ENCODE measurements around the gene TRIM67.

TRIM67 gene

GRCh38 chr1:231236938-231237337 is 75.1 kb downstream of the TRIM67 start:
- no peak for DNase-seq

GRCh38 chr1:231238298-231238697 is 76.4 kb downstream of the TRIM67 start:
- no peak for DNase-seq

- no peak for DNase-seq
These were observed 78.6 kb downstream of the TRIM67 start for GRCh38 chr1:231240531-231240882.

DNA sequence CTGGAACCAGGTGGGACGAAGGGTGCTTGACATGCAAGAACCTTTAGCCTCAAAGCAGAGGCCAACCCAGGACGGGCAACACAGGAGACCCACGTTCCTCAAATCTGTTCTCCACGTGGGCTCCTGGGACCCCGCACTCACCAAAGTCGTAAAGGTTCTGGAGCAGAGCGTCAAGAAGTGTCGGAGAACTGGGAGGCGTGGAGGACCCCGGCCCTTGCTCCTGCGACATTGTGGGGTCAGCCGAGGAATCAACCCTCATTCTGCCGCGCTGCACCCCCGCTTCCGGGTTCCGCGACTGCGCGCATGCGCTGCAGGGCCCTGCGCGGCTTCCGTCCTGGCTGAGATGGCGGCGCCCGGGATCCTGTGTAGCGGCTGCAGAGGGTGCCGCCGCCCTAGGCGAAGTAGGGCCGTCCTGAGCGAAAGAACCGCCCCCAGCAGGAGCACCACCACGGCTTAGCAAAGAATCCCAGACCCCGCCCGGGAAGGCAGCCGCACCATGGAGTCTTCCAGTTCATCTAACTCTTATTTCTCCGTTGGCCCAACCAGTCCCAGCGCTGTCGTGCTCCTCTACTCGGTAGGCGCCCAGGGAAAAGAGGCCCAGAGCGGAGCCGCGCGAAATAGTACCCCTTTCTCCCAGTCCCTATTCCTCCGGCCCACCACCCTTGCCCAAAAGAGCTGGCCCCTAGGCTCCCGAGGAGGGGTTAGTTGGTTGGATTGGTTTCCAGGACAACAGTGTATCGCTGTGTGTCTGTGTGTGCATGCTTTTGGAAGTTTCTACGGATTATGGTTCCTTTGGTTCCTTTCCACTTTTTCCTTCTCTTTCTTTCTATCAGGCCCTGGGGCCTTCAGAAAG is 79.3 kb downstream of the TRIM67 start, which contains the start of gene GNPAT:
Gene GNPAT, plus strand, starts transcription at position 330 of the 853 bp plus-strand sequence. Its CDS starts 167 bp downstream, at position 497.
- DNase-seq: peak; percentile 92

- DNase-seq: no peak
These were observed 79.9 kb downstream of the TRIM67 start for GRCh38 chr1:231241750-231242149.

DNA sequence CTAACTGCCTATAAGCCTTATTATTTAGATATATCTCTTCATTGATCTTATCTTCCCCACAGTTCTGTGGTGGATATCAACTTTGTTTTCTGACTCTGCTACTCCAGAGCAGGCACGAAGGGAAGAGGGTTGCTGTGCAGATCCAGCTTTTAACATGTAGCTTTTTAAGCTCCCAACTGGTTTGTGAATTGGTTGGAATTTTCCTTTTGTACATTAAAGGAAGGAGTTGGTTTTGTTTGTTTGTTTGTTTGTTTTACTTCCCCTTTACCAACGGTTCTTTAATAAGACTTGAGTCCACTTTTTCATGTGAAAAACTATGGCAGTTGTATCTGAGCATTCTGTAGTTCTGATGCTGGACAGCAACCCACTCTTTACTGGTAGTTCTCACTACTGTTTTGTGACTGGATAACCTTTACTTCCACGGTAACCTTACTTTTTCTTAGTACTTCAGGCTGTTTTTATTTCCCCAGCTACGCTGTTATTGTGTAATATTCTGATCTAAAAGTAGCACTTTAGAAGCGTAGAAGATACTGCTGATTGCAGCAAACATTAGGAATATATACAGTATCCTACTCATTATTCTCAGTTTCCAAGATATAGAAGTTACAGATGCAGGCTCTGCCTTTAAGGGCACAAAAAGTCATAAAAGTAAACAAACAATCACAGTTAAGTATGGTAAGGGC is 80.8 kb downstream of the TRIM67 start:
- no peak for DNase-seq

GRCh38 chr1:231248778-231249177 is 86.9 kb downstream of the TRIM67 start:
- no peak for DNase-seq

GRCh38 chr1:231252336-231252735 is 90.5 kb downstream of the TRIM67 start:
- no peak for DNase-seq

DNA sequence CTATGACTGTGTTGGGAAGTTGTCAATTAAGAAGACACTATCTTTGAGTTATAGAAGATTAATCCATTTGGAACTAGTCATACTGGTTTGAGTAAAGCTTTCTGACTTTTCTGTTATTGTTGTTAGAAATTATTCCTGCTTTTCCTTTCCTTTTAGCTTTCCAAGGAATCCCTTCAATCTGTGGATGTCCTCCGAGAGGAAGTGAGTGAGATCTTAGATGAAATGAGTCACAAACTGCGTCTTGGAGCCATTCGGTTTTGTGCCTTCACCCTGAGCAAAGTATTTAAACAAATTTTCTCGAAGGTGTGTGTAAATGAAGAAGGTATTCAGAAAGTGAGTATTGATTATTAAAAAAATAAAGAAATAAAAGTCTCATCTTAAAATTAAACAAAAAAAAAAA is 98.5 kb downstream of the TRIM67 start:
- no peak for DNase-seq

DNA sequence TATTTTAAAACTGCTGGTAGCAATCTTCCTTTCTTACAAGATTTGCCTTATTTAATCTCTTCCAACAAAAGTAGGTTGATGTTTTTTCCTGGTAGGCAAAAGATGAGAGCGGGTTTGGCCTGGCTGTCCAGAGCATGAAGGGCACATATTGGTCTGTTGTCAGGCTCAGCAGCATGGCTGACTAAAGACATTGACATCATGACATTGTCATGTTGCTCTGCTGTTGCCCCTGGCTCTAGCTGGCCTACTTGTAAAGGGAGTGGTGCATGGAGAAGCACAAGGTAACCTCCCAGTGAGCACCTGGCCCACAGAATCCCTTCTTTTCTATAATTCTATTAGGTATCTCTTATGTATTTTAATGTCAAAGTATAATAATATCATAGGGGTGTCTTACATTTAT is 102.8 kb downstream of the TRIM67 start:
- DNase-seq: no peak

GRCh38 chr1:231265379-231265778 is 103.5 kb downstream of the TRIM67 start:
- DNase-seq: no peak

DNA sequence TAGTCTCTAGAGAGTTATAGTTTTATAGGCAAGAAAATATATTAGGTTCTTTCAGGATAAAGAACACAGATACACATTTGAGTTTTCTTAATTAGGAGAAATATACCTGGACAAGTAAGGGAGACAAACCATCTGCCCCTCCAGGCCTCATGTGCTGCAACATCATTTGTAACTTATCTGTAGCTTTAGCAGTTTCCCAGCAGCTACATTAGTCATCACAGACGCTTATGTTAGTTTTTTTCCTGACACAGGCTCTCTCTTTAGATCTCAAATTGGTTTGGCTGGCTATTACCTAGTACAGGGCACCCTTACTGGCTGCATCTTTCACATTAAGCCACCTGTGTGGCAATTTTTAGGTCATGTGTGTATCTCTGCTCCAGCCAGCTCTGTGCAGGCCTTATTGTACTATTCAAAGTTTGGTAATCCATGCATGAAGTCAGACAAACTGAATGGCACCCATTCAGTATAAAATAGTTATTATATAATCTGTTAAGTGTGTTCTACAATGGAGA is 105.0 kb downstream of the TRIM67 start:
- DNase-seq: no peak
